Fibroblast of lung (primary cell): ENCODE data around the gene ZCRB1. TPM values are rescaled to one million over a fixed set of nuclear protein-coding genes. Genes with fewer than 3 reads are reported as not detected.
A peak's percentile ranks its signal among the peaks of the same experiment; 100 is the strongest.

Experiments used
- DNase-seq, 2 donors: peaks; one replicate each; pipeline versions ENCODE4 v3.0.0 to v3.0.0-alpha.2; 2010; ENCODE audit warnings: low read depth in 2 of 2
- H2AFZ ChIP-seq: 2 replicates; pipeline ENCODE4 v1.5.1; 2012; ENCODE audit warnings: low read length, control low read depth, inconsistent platforms
- H3K27ac ChIP-seq: 2 replicates; pipeline ENCODE4 v1.5.1; 2011; ENCODE audit warnings: low read length, control low read depth; ENCODE audit not compliant: insufficient read depth
- H3K27me3 ChIP-seq: 2 replicates; pipeline ENCODE4 v1.5.1; 2011; ENCODE audit warnings: mild to moderate bottlenecking, low read length; ENCODE audit not compliant: control insufficient read depth, insufficient read depth
- H3K36me3 ChIP-seq: 2 replicates; pipeline ENCODE4 v1.5.1; 2011; ENCODE audit warnings: low read length; ENCODE audit not compliant: control insufficient read depth, insufficient read depth
- H3K4me1 ChIP-seq: 2 replicates; pipeline ENCODE4 v1.5.1; 2011; ENCODE audit warnings: low read length; ENCODE audit not compliant: control insufficient read depth, insufficient read depth; ENCODE audit errors: extremely low read depth
- H3K4me2 ChIP-seq: 2 replicates; pipeline ENCODE4 v1.5.1; 2011; ENCODE audit warnings: low read length, control low read depth; ENCODE audit not compliant: insufficient read depth; ENCODE audit errors: extremely low read depth
- H3K4me3 ChIP-seq, 4 experiments: fragments of 200-600 bp in 1 of 4; sonication (generic) in 1 of 4; replicated peaks in 1 of 4; 2 replicates each; pipeline ENCODE4 v1.5.1; 2011 to 2016; ENCODE audit warnings: low read length in 4 of 4, low read depth in 3 of 4, mild to moderate bottlenecking in 3 of 4, control low read depth in 2 of 4, inconsistent platforms in 1 of 4, mixed read lengths in 1 of 4; ENCODE audit not compliant: insufficient read depth in 1 of 4; ENCODE audit errors: control extremely low read depth in 1 of 4
- H3K79me2 ChIP-seq: 2 replicates; pipeline ENCODE4 v1.5.1; 2012; ENCODE audit warnings: mild to moderate bottlenecking, low read length, inconsistent platforms; ENCODE audit not compliant: control insufficient read depth, insufficient read depth
- H3K9ac ChIP-seq: 2 replicates; pipeline ENCODE4 v1.5.1; 2011; ENCODE audit warnings: mild to moderate bottlenecking, low read length, control low read depth; ENCODE audit not compliant: insufficient read depth
- H3K9me3 ChIP-seq: 2 replicates; pipeline ENCODE4 v1.5.1; 2012; ENCODE audit warnings: low read depth, low read length; ENCODE audit not compliant: control insufficient read depth, insufficient read depth
- H4K20me1 ChIP-seq: 2 replicates; pipeline ENCODE4 v1.5.1; 2011; ENCODE audit warnings: low read length; ENCODE audit not compliant: control insufficient read depth, insufficient read depth; ENCODE audit errors: extremely low read depth
- EZH2 ChIP-seq: IDR thresholded peaks from 2 replicates; pipeline ENCODE4 v1.5.1; 2012; ENCODE audit warnings: low read length, control low read depth, mild to moderate bottlenecking; ENCODE audit errors: missing control alignments
- polyA plus RNA-seq, 2 donors: library from polyadenylated mRNA; depleted of rRNA in 1 of 2; stranded (reverse) in 1 of 2; unstranded in 1 of 2; fragments of >200 nt; gene quantifications; 2 replicates each; pipeline ENCODE4 v1.2.1, GENCODE V29; 2011 to 2012; ENCODE audit warnings: missing spikeins in 1 of 2
- total RNA-seq: library from RNA; depleted of rRNA; stranded (reverse); fragments of >200 nt; gene quantifications from 2 replicates; pipeline ENCODE4 v1.2.1, GENCODE V29; 2014
- TF ChIP-seq, protein P1 (sequence below), 2 donors: IDR thresholded peaks in 1 of 2; conservative IDR thresholded peaks in 1 of 2; 1 replicate in 1 of 2; 2 replicates in 1 of 2; pipeline ENCODE4 v1.5.1; 2011 to 2012; ENCODE audit warnings: low read length in 2 of 2, control low read depth in 1 of 2, inconsistent platforms in 1 of 2, low read depth in 1 of 2, mild to moderate bottlenecking in 1 of 2

ZCRB1 gene
- total and polyA plus RNA-seq, 2 donors (not counting 1 experiment from before 2014, with no cell fraction given): 31.2 to 78.0 TPM

DNA sequence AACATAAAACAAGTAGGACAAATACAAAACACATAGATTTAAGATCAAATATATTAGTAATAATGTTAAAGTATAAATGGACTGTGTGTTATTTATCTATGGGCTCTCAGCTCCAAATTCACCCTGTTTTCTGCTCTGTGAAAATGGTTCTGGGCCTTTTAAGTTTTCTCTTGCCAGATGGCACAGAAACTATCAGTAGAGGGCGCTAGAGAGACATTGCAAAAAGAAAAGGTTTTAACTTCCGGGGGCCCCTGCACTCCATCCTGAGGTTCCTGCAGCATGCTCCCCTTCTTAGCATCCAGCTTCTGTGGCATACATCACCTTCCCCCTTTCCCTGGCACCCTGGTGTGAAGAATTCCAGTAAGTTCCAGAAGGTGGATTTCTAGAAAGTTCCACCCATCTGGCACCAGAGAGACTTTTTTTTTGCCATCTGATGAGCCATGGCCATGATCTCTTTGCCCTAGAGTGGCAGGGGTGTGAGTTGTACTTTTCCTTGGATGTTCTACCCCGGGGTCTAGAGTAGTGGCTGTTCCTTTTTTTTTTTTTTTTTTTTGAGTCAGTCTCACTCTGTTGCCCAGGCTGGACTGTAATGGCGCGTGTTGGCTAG is 29.3 kb downstream of the ZCRB1 start:
- H3K9me3 ChIP-seq: no peaks in the 10 kb centered on the region
- no peaks in the 10 kb centered on the region for H3K36me3 ChIP-seq
- no peaks in the 10 kb centered on the region for H4K20me1 ChIP-seq
- H3K9ac ChIP-seq: no peak overlapping the region
- H2AFZ ChIP-seq: no peak overlapping the region
- no peaks in the 10 kb centered on the region for H3K79me2 ChIP-seq
- no peaks in the 10 kb centered on the region for H3K27me3 ChIP-seq
- TF ChIP-seq, protein P1, sequence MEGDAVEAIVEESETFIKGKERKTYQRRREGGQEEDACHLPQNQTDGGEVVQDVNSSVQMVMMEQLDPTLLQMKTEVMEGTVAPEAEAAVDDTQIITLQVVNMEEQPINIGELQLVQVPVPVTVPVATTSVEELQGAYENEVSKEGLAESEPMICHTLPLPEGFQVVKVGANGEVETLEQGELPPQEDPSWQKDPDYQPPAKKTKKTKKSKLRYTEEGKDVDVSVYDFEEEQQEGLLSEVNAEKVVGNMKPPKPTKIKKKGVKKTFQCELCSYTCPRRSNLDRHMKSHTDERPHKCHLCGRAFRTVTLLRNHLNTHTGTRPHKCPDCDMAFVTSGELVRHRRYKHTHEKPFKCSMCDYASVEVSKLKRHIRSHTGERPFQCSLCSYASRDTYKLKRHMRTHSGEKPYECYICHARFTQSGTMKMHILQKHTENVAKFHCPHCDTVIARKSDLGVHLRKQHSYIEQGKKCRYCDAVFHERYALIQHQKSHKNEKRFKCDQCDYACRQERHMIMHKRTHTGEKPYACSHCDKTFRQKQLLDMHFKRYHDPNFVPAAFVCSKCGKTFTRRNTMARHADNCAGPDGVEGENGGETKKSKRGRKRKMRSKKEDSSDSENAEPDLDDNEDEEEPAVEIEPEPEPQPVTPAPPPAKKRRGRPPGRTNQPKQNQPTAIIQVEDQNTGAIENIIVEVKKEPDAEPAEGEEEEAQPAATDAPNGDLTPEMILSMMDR (conservative IDR thresholded peaks at IDR 0.05 in 1 of 2, IDR thresholded peaks at IDR 0.05 in 1 of 2; ENCODE audit: low read depth in 1 of 2, low read length in 2 of 2): peak; percentile 27 to 52
- no peak for TF ChIP-seq EZH2
- no peak overlapping the region for H3K27ac ChIP-seq
- no peaks in the 10 kb centered on the region for H3K4me1 ChIP-seq
- H3K4me3 ChIP-seq: no peak overlapping the region
- peak in 1 of 2 donors; percentile 24 for DNase-seq
- no peak overlapping the region for H3K4me2 ChIP-seq

DNA sequence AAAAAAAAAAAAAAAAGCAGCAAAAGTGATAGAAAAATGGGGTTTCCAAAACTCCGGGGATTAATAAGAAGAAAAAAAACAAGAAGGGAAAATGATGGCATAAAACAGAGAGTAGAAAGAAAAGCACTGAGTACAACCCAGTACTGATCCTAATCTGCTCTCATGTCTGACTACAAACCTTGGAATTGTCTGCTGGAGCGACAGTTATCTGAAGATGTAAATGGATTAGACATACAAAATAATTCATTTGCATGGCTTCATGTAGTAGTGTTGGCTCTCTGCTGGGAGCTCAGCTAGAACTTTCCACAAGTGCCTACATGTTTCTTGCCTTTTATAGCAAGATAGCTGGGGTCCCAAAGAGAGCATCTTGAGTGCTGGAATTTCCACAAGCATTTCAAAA is 34.2 kb downstream of the ZCRB1 start:
- Histone ChIP-seq H3K4me1 (no peaks in the 10 kb centered on the region), H3K27ac (no peak overlapping the region), H3K9me3 (no peaks in the 10 kb centered on the region), H3K4me2 (no peak overlapping the region), H3K79me2 (no peaks in the 10 kb centered on the region), H3K4me3 (no peak overlapping the region), H3K9ac (no peak overlapping the region), H3K36me3 (no peaks in the 10 kb centered on the region), H3K27me3 (no peaks in the 10 kb centered on the region), H4K20me1 (no peaks in the 10 kb centered on the region), H2AFZ (no peak overlapping the region)
- TF ChIP-seq, protein P1 (conservative IDR thresholded peaks at IDR 0.05 in 1 of 2, IDR thresholded peaks at IDR 0.05 in 1 of 2; ENCODE audit: low read depth in 1 of 2, low read length in 2 of 2): no peak
- no peak for TF ChIP-seq EZH2
- no peak for DNase-seq

DNA sequence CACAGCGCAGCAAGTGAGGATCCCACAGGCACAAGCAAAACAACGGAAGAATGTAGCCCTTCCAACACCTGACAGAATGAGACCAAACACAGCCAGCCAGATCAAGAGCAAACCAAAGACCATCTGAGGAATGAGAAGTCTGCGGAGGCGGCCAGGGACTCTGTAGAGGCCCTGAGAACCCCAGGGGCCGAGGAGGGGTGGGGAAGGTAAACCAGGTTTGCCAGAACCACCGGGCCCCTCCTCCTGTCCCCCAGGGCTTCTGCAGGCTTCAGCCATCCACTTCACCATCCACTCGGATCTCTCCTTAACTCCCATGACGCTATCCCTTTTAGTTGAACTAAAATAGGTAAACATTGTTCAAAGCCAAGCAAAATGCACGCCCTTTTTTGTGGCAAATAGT is 37.4 kb downstream of the ZCRB1 start:
- no peak overlapping the region for H3K4me3 ChIP-seq
- H3K4me1 ChIP-seq: no peaks in the 10 kb centered on the region
- no peaks in the 10 kb centered on the region for H4K20me1 ChIP-seq
- H3K79me2 ChIP-seq: no peaks in the 10 kb centered on the region
- H3K27ac ChIP-seq: no peak overlapping the region
- no peak overlapping the region for H3K9ac ChIP-seq
- no peak for DNase-seq
- no peak overlapping the region for H3K4me2 ChIP-seq
- no peaks in the 10 kb centered on the region for H3K27me3 ChIP-seq
- no peaks in the 10 kb centered on the region for H3K36me3 ChIP-seq
- no peaks in the 10 kb centered on the region for H3K9me3 ChIP-seq
- TF ChIP-seq, protein P1 (conservative IDR thresholded peaks at IDR 0.05 in 1 of 2, IDR thresholded peaks at IDR 0.05 in 1 of 2; ENCODE audit: low read depth in 1 of 2, low read length in 2 of 2): no peak
- no peak for TF ChIP-seq EZH2
- H2AFZ ChIP-seq: no peak overlapping the region
